ENCODE results near the gene MAN2B2.
A peak's percentile ranks its signal among the peaks of the same experiment; 100 is the strongest.

MAN2B2 gene

DNA sequence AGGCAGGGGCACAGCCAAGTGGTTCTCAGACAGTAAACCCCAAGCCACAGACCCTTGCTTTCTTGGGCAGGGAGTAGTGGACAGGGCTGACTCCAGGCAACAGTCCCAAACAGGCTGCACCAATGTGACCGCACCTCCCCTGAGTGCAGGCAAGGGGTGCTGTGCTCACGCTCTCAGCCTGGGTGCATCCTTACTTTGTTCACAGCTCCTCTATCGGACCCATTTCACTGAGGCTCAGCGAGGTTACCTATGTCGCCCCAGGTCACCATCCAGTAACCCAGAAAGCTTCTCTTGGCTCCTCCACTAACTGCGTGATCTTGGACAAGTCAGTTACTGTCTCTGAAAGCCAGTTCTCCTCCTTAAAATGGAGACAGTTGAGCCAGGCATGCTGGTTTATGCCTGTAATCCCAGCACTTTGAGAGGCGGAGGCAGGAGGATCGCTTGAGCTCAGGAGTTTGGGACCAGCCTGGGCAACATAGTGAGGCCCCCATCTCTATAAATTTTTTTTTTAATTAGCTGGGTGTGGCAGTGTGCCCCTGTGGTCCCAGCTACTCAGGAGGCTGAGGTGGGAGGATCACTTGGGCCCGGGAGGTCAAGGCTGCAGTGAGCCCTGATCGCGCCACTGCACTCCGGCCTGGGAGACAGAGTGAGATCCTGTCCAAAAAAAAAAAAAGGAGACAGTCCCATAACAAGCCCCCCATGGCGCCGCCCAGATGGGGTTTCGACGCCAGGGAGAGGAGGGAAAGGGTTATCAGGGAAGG is 823 bp upstream of the MAN2B2 start:
- Histone ChIP-seq H3K9me3 (ENCODE audit: insufficient read depth, low read length) (no peaks in the 10 kb centered on the region), H3K36me3 (ENCODE audit: low read length) (peaks cover 5% of the 10 kb centered on the region), H3K9ac (ENCODE audit: low read length) (peak overlapping the region; percentile 95), H3K79me2 (ENCODE audit: insufficient read depth, low read length) (no peaks in the 10 kb centered on the region; the same call in 1 of the 2 replicates), H3F3A (ENCODE audit: insufficient read depth) (0 out of 2 replicates have a peak, but pooled peaks cover 4% of the 10 kb centered on the region), H3K9me2 (replicated peaks; ENCODE audit: insufficient read depth, low read length) (no peaks in the 10 kb centered on the region), H3K4me3 (ENCODE audit: insufficient read depth, low read length, poor library complexity, severe bottlenecking) (peak overlapping the region; percentile 84), H4K20me1 (ENCODE audit: low read depth, low read length) (no peaks in the 10 kb centered on the region), H3K4me2 (ENCODE audit: low read depth, low read length, poor library complexity, severe bottlenecking) (peak overlapping the region; percentile 78), H2AFZ (ENCODE audit: low read depth, low read length, severe bottlenecking) (peak overlapping the region; percentile 99), H3K27ac (ENCODE audit: low read depth, low read length) (no peak overlapping the region), H3K27me3 (ENCODE audit: low read length) (no peaks in the 10 kb centered on the region)
- TF ChIP-seq, protein P1, sequence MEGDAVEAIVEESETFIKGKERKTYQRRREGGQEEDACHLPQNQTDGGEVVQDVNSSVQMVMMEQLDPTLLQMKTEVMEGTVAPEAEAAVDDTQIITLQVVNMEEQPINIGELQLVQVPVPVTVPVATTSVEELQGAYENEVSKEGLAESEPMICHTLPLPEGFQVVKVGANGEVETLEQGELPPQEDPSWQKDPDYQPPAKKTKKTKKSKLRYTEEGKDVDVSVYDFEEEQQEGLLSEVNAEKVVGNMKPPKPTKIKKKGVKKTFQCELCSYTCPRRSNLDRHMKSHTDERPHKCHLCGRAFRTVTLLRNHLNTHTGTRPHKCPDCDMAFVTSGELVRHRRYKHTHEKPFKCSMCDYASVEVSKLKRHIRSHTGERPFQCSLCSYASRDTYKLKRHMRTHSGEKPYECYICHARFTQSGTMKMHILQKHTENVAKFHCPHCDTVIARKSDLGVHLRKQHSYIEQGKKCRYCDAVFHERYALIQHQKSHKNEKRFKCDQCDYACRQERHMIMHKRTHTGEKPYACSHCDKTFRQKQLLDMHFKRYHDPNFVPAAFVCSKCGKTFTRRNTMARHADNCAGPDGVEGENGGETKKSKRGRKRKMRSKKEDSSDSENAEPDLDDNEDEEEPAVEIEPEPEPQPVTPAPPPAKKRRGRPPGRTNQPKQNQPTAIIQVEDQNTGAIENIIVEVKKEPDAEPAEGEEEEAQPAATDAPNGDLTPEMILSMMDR (IDR thresholded peaks at IDR 0.05; ENCODE audit: insufficient read depth, low read length, poor library complexity, severe bottlenecking) = no peak
- TF ChIP-seq EZH2phosphoT487 (conservative IDR thresholded peaks at IDR 0.05; ENCODE audit: low read length) = no peak

DNA sequence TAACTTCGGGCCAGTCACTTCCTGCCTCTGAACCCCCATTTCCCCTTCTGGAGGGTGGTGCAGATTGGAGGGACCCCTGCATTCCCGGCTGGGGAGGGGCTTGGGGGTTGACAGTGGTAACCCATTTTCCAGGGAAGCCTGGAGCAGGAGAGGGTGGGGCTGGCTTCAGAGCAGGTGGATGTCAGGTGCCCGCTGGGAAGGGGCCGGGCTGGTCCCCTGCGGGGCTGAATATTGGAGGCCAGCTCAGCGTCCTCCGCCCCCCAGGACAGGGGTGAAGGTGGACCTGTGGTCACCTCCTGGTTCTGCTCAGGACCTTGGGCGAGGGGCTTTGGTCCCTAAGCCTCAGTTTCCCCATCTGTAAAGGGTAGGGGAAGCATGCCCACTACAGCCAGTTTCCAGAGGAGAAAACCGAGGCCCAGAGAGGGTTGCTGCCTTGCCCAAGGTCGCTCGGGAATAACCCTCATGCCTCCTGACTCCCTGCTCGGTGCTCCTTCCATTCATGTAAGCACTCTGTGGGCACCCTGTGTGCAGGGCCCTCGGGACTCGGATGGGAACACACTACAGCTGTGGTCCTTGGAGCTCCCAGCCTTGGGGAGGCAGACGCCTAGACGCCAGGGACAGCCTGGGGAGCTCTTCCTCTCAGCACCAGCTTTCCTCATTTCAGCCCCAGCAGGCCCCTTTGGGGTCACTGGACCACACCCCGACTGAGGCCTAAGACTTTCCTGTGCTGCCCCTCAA is 683 bp downstream of the MAN2B2 start:
- Histone ChIP-seq H3F3A (ENCODE audit: insufficient read depth) (0 out of 2 replicates have a peak, but pooled peaks cover 4% of the 10 kb centered on the region), H2AFZ (ENCODE audit: low read depth, low read length, severe bottlenecking) (peak overlapping the region; percentile 75), H4K20me1 (ENCODE audit: low read depth, low read length) (no peaks in the 10 kb centered on the region), H3K9me2 (replicated peaks; ENCODE audit: insufficient read depth, low read length) (no peaks in the 10 kb centered on the region), H3K27me3 (ENCODE audit: low read length) (no peaks in the 10 kb centered on the region), H3K4me3 (ENCODE audit: insufficient read depth, low read length, poor library complexity, severe bottlenecking) (peak overlapping the region; percentile 84), H3K36me3 (ENCODE audit: low read length) (peaks cover 10% of the 10 kb centered on the region), H3K27ac (ENCODE audit: low read depth, low read length) (peak overlapping the region; percentile 39), H3K4me2 (ENCODE audit: low read depth, low read length, poor library complexity, severe bottlenecking) (peak overlapping the region; percentile 78), H3K9me3 (ENCODE audit: insufficient read depth, low read length) (no peaks in the 10 kb centered on the region), H3K9ac (ENCODE audit: low read length) (peak overlapping the region; percentile 95), H3K79me2 (ENCODE audit: insufficient read depth, low read length) (no peaks in the 10 kb centered on the region; the same call in 1 of the 2 replicates)
- TF ChIP-seq, protein P1 (IDR thresholded peaks at IDR 0.05; ENCODE audit: insufficient read depth, low read length, poor library complexity, severe bottlenecking) = no peak
- TF ChIP-seq EZH2phosphoT487 (conservative IDR thresholded peaks at IDR 0.05; ENCODE audit: low read length) = no peak

DNA sequence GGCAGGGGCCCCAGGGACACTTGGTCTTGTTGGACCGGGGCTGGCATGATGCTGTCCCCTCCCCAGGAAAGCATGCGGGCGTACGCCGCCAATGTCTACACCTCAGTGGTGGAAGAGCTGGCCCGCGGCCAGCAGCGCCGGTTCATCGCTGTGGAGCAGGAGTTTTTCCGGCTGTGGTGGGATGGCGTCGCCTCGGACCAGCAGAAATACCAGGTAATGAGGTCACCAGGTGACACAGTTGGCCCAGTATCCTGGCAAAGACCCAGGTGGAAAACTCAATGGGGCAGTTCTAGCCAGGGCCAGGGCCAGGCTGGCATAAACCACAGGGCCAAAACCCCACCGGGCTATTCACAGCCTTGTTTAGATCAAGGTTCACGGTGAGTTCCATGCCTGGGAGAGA is 1.5 kb downstream of the MAN2B2 start:
- Histone ChIP-seq H3K9ac (ENCODE audit: low read length) (no peak overlapping the region), H3K79me2 (ENCODE audit: insufficient read depth, low read length) (no peaks in the 10 kb centered on the region; the same call in 1 of the 2 replicates), H3K9me2 (replicated peaks; ENCODE audit: insufficient read depth, low read length) (no peaks in the 10 kb centered on the region), H2AFZ (ENCODE audit: low read depth, low read length, severe bottlenecking) (no peak overlapping the region), H4K20me1 (ENCODE audit: low read depth, low read length) (no peaks in the 10 kb centered on the region), H3K4me2 (ENCODE audit: low read depth, low read length, poor library complexity, severe bottlenecking) (no peak overlapping the region), H3K9me3 (ENCODE audit: insufficient read depth, low read length) (no peaks in the 10 kb centered on the region), H3F3A (ENCODE audit: insufficient read depth) (0 out of 2 replicates have a peak, but pooled peaks cover 4% of the 10 kb centered on the region), H3K36me3 (ENCODE audit: low read length) (peaks cover 10% of the 10 kb centered on the region), H3K4me3 (ENCODE audit: insufficient read depth, low read length, poor library complexity, severe bottlenecking) (no peak overlapping the region), H3K27me3 (ENCODE audit: low read length) (no peaks in the 10 kb centered on the region), H3K27ac (ENCODE audit: low read depth, low read length) (no peak overlapping the region)
- no peak for TF ChIP-seq EZH2phosphoT487 (conservative IDR thresholded peaks at IDR 0.05; ENCODE audit: low read length)
